Measurements from ENCODE around the gene JUN.

GRCh38 chr1:58824753-58825389 lies 41.0 kb upstream of the JUN start:
- no peak for TF ChIP-seq POLR2A (IDR thresholded peaks at IDR 0.05)
- TF ChIP-seq, protein P1, sequence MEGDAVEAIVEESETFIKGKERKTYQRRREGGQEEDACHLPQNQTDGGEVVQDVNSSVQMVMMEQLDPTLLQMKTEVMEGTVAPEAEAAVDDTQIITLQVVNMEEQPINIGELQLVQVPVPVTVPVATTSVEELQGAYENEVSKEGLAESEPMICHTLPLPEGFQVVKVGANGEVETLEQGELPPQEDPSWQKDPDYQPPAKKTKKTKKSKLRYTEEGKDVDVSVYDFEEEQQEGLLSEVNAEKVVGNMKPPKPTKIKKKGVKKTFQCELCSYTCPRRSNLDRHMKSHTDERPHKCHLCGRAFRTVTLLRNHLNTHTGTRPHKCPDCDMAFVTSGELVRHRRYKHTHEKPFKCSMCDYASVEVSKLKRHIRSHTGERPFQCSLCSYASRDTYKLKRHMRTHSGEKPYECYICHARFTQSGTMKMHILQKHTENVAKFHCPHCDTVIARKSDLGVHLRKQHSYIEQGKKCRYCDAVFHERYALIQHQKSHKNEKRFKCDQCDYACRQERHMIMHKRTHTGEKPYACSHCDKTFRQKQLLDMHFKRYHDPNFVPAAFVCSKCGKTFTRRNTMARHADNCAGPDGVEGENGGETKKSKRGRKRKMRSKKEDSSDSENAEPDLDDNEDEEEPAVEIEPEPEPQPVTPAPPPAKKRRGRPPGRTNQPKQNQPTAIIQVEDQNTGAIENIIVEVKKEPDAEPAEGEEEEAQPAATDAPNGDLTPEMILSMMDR (IDR thresholded peaks at IDR 0.05): no peak
